PC-9 (cell line): ENCODE data around the gene MRPL4.

Source experiments
- CTCF ChIP-seq: fragments of 200-600 bp; sonication (generic); conservative IDR thresholded peaks from 2 replicates; pipeline ENCODE4 v1.6.1; 2017; ENCODE audit warnings: mixed run types, antibody characterized with exemption, mild to moderate bottlenecking, moderate library complexity
- EZH2 ChIP-seq: fragments of 200-600 bp; sonication (generic); IDR thresholded peaks from 2 replicates; pipeline ENCODE4 v1.8.0; 2017; ENCODE audit warnings: antibody characterized with exemption, low read depth

- no peak for TF ChIP-seq CTCF
- no peak for TF ChIP-seq EZH2
Measured at GRCh38 chr19:10290876-10291553, 39.0 kb downstream of the MRPL4 start.
